A549 (cell line): Measurements from ENCODE around the gene GABRD. TPM values are rescaled to one million over a fixed set of nuclear protein-coding genes. Genes with fewer than 3 reads are reported as not detected.

ENCODE experiments used
- ATAC-seq, 2 experiments: fragments of 200-7000 bp in 1 of 2; fragments of >200 bp in 1 of 2; cut with Nextera tagmentation in 1 of 2; cut with Tn5 transposase in 1 of 2; 3 replicates each; pipeline versions ENCODE4 v1.8.0 to v1.9.1; 2018 to 2020; ENCODE audit warnings: mild to moderate bottlenecking in 1 of 2, moderate library complexity in 1 of 2
- CTCF ChIA-PET: fragments of 300-600 bp; sonication (Branson Sonifier 250); formaldehyde crosslinking; extraction: SDS; loops from one replicate; lab custom pipeline; 2021; ENCODE audit warnings: antibody characterized with exemption, inconsistent platforms; lab: Yijun Ruan, JAX
- POLR2A ChIA-PET: fragments of 350-600 bp; formaldehyde crosslinking; extraction: SDS; loops from one replicate; lab custom pipeline; 2021; ENCODE audit warnings: antibody characterized with exemption, inconsistent platforms; lab: Yijun Ruan, JAX
- DNase-seq, 2 experiments: peaks; one replicate each; pipeline versions ENCODE4 v3.0.0 to v3.0.0-alpha.2; 2011 to 2016; ENCODE audit warnings: low read depth in 1 of 2, low spot score in 1 of 2
- FAIRE-seq: peaks from 2 replicates; lab custom pipeline; 2011; peaks lifted over from hg19 to GRCh38; lab: Jason Lieb, UNC
- H3K27ac ChIP-seq, 2 experiments: fragments of >200 bp; sonication (Bioruptor Twin); formaldehyde crosslinking; 3 replicates each; pipeline ENCODE4 v1.5.1; 2016 to 2017
- H3K4me1 ChIP-seq: fragments of >200 bp; sonication (Bioruptor Twin); formaldehyde crosslinking; 3 replicates; pipeline ENCODE4 v1.6.1; 2016
- H3K4me2 ChIP-seq: fragments of >200 bp; sonication (Bioruptor Twin); formaldehyde crosslinking; 3 replicates; pipeline ENCODE4 v1.6.1; 2016
- H3K4me3 ChIP-seq: fragments of >200 bp; sonication (Bioruptor Twin); formaldehyde crosslinking; 3 replicates; pipeline ENCODE4 v1.5.1; 2016
- H3K9me3 ChIP-seq: fragments of >200 bp; sonication (Bioruptor Twin); formaldehyde crosslinking; 3 replicates; pipeline ENCODE4 v1.6.1; 2016
- CHD2 ChIP-seq: fragments of 150-350 bp; IDR thresholded peaks from 2 replicates; pipeline ENCODE4 v1.6.1; 2014; ENCODE audit warnings: low read length; ENCODE audit not compliant: partially characterized antibody
- EP300 ChIP-seq, 2 experiments: fragments of >200 bp; sonication (Bioruptor Twin); formaldehyde crosslinking; IDR thresholded peaks; 2 replicates in 1 of 2; 3 replicates in 1 of 2; pipeline ENCODE4 v1.6.1; 2016 to 2017
- ESRRA ChIP-seq: fragments of 150-350 bp; IDR thresholded peaks from 2 replicates; pipeline ENCODE4 v1.6.1; 2014; ENCODE audit warnings: mild to moderate bottlenecking, low read length, borderline replicate concordance
- FOSB ChIP-seq: fragments of 250-450 bp; sonication (Bioruptor Pico); IDR thresholded peaks from 2 replicates; pipeline ENCODE4 v1.5.0; 2020; ENCODE audit warnings: mild to moderate bottlenecking, moderate library complexity
- HEYL ChIP-seq: fragments of 250-450 bp; sonication (Bioruptor Pico); IDR thresholded peaks from 2 replicates; pipeline ENCODE4 v1.8.0; 2021; ENCODE audit warnings: mild to moderate bottlenecking, moderate library complexity
- HOXB5 ChIP-seq: fragments of 250-450 bp; sonication (Bioruptor Pico); IDR thresholded peaks from 2 replicates; pipeline ENCODE4 v1.5.0; 2020; ENCODE audit warnings: mild to moderate bottlenecking, moderate library complexity
- JUN ChIP-seq, 2 experiments: fragments of >200 bp; sonication (Bioruptor Twin); formaldehyde crosslinking; IDR thresholded peaks; 2 replicates in 1 of 2; 3 replicates in 1 of 2; pipeline ENCODE4 v1.6.1; 2016 to 2017
- KDM5A ChIP-seq: fragments of 200-600 bp; sonication (generic); IDR thresholded peaks from 2 replicates; pipeline ENCODE4 v1.6.1; 2016; ENCODE audit warnings: antibody characterized with exemption, mild to moderate bottlenecking
- MAZ ChIP-seq: fragments of 150-350 bp; IDR thresholded peaks from 2 replicates; pipeline ENCODE4 v1.6.1; 2014; ENCODE audit warnings: antibody characterized with exemption, low read depth, low read length, borderline replicate concordance
- PHF8 ChIP-seq: fragments of 200-600 bp; sonication (generic); IDR thresholded peaks from 2 replicates; pipeline ENCODE4 v1.6.1; 2016; ENCODE audit warnings: low read depth, mild to moderate bottlenecking, antibody characterized with exemption, moderate library complexity, borderline replicate concordance
- POLR2AphosphoS2 ChIP-seq: conservative IDR thresholded peaks from 2 replicates; pipeline ENCODE4 v1.6.1; 2012; ENCODE audit warnings: low read length, improper control_type of control experiment, inconsistent platforms
- RAD21 ChIP-seq, 2 experiments: fragments of >200 bp in 1 of 2; sonication (Bioruptor Twin) in 1 of 2; formaldehyde crosslinking in 1 of 2; IDR thresholded peaks in 1 of 2; conservative IDR thresholded peaks in 1 of 2; 2 replicates in 1 of 2; 3 replicates in 1 of 2; pipeline ENCODE4 v1.6.1; 2012 to 2018; ENCODE audit warnings: inconsistent platforms in 1 of 2
- RCOR1 ChIP-seq: fragments of 150-350 bp; IDR thresholded peaks from 2 replicates; pipeline ENCODE4 v1.6.1; 2014; ENCODE audit warnings: antibody characterized with exemption, low read length, low read depth
- RNF2 ChIP-seq: fragments of 200-600 bp; sonication (generic); IDR thresholded peaks from 2 replicates; pipeline ENCODE4 v1.6.1; 2016; ENCODE audit warnings: low read depth, mild to moderate bottlenecking, antibody characterized with exemption, moderate library complexity, borderline replicate concordance
- SREBF2 ChIP-seq: fragments of 450-650 bp; IDR thresholded peaks from 2 replicates; pipeline ENCODE4 v1.6.1; 2014; ENCODE audit warnings: mild to moderate bottlenecking, moderate library complexity
- TFCP2L1 ChIP-seq: fragments of 250-450 bp; sonication (Bioruptor Pico); IDR thresholded peaks from 2 replicates; pipeline ENCODE4 v1.5.0; 2021; ENCODE audit warnings: mild to moderate bottlenecking
- ZFP36 ChIP-seq: fragments of 450-650 bp; IDR thresholded peaks from 2 replicates; pipeline ENCODE4 v1.6.1; 2014; ENCODE audit warnings: borderline replicate concordance; ENCODE audit not compliant: partially characterized antibody
- ZNF302 ChIP-seq: fragments of 250-450 bp; sonication (Bioruptor Pico); IDR thresholded peaks from 2 replicates; pipeline ENCODE4 v1.9.0; 2021; ENCODE audit warnings: inconsistent platforms, mild to moderate bottlenecking, moderate library complexity
- WGBS: methylation state at CpG from one replicate; pipeline ENCODE4 v1.1.6; 2017; ENCODE audit errors: missing lambda C conversion rate; 5-methylcytosine and 5-hydroxymethylcytosine counted together
- polyA plus RNA-seq, 4 experiments: library from polyadenylated mRNA; depleted of rRNA in 3 of 4; stranded (reverse); fragments of >200 nt; fragmentation: RNase III in 1 of 4; extraction: RNeasy Plus Mini Kit Qiagen cat#74134 plus additional on column Dnase treatment in 1 of 4; gene quantifications; 2 replicates in 3 of 4; 3 replicates in 1 of 4; pipeline ENCODE4 v1.2.3, GENCODE V29; 2011 to 2017
- TF ChIP-seq, protein P1 (sequence below): fragments of 450-650 bp; IDR thresholded peaks from 2 replicates; pipeline ENCODE4 v1.6.1; 2014; ENCODE audit warnings: antibody characterized with exemption
- TF ChIP-seq, protein P2 (sequence below): fragments of 250-450 bp; sonication (Bioruptor Pico); IDR thresholded peaks from 2 replicates; pipeline ENCODE4 v1.5.0; 2021; ENCODE audit warnings: mild to moderate bottlenecking, moderate library complexity, borderline replicate concordance
- TF ChIP-seq, protein P3 (sequence below): fragments of >200 bp; sonication (Bioruptor Twin); formaldehyde crosslinking; IDR thresholded peaks from 2 replicates; pipeline ENCODE4 v1.6.1; 2016
- TF ChIP-seq, protein P4 (sequence below): fragments of >200 bp; sonication (Bioruptor Twin); formaldehyde crosslinking; IDR thresholded peaks from 3 replicates; pipeline ENCODE4 v1.6.1; 2016
- TF ChIP-seq, protein P5 (sequence below): IDR thresholded peaks from 2 replicates; pipeline ENCODE4 v1.6.1; 2012; ENCODE audit warnings: low read depth, borderline replicate concordance
- TF ChIP-seq, protein P6 (sequence below): IDR thresholded peaks from 2 replicates; pipeline ENCODE4 v1.6.1; 2012

The GABRD gene
- polyA plus RNA-seq, 2 of the 4 experiments (the other 2 are of a cell fraction), result 0.12 to 0.52 TPM

DNA sequence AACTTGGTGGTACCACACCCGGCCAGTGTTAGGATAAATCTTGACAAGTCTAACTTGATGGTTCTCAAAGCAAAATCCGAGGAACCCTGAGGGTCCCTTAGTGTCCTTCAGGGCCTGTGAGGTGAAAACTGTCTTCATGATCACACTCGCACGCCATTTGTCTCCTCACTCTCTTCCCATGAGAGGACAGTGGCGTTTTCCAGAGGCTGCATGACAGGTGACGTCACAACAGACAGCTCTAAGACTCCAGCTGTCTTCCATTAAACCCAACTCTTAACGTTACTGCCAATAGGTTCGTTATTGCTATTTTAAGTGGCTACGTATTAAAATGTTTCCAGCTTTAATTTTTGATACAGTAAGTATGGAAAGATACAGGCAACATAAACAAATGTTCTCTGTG lies 29.4 kb upstream of the GABRD start:
- DNase-seq (no peak), ATAC-seq (no peak), FAIRE-seq (no peak)
- Histone ChIP-seq H3K4me1 (no peaks in the 10 kb centered on the region), H3K27ac (no peak overlapping the region), H3K4me3 (no peak overlapping the region), H3K9me3 (no peaks in the 10 kb centered on the region), H3K4me2 (no peak overlapping the region)
- WGBS, result 65% methylated on average over 9 of the region's 9 CpGs
- ChIA-PET CTCF (no interaction called here), POLR2A (no interaction called here)
- TF ChIP-seq ZFP36 (no peak), HEYL (CRISPR knock-in tag) (no peak), FOSB (CRISPR knock-in tag) (no peak), HOXB5 (CRISPR knock-in tag) (no peak), RCOR1 (no peak), MAZ (no peak), RAD21 (conservative IDR thresholded peaks at IDR 0.05 in 1 of 2, IDR thresholded peaks at IDR 0.05 in 1 of 2) (no peak), POLR2AphosphoS2 (no peak), ZNF302 (no peak), RNF2 (no peak), TFCP2L1 (no peak), CHD2 (no peak), EP300 (IDR thresholded peaks at IDR 0.05) (no peak)
- TF ChIP-seq, protein P1, sequence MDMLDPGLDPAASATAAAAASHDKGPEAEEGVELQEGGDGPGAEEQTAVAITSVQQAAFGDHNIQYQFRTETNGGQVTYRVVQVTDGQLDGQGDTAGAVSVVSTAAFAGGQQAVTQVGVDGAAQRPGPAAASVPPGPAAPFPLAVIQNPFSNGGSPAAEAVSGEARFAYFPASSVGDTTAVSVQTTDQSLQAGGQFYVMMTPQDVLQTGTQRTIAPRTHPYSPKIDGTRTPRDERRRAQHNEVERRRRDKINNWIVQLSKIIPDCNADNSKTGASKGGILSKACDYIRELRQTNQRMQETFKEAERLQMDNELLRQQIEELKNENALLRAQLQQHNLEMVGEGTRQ, result no peak
- TF ChIP-seq, protein P2, sequence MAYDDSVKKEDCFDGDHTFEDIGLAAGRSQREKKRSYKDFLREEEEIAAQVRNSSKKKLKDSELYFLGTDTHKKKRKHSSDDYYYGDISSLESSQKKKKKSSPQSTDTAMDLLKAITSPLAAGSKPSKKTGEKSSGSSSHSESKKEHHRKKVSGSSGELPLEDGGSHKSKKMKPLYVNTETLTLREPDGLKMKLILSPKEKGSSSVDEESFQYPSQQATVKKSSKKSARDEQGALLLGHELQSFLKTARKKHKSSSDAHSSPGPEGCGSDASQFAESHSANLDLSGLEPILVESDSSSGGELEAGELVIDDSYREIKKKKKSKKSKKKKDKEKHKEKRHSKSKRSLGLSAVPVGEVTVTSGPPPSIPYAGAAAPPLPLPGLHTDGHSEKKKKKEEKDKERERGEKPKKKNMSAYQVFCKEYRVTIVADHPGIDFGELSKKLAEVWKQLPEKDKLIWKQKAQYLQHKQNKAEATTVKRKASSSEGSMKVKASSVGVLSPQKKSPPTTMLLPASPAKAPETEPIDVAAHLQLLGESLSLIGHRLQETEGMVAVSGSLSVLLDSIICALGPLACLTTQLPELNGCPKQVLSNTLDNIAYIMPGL (CRISPR knock-in tag), result no peak
- TF ChIP-seq, protein P3, sequence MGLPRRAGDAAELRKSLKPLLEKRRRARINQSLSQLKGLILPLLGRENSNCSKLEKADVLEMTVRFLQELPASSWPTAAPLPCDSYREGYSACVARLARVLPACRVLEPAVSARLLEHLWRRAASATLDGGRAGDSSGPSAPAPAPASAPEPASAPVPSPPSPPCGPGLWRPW, result no peak
- TF ChIP-seq, protein P4, sequence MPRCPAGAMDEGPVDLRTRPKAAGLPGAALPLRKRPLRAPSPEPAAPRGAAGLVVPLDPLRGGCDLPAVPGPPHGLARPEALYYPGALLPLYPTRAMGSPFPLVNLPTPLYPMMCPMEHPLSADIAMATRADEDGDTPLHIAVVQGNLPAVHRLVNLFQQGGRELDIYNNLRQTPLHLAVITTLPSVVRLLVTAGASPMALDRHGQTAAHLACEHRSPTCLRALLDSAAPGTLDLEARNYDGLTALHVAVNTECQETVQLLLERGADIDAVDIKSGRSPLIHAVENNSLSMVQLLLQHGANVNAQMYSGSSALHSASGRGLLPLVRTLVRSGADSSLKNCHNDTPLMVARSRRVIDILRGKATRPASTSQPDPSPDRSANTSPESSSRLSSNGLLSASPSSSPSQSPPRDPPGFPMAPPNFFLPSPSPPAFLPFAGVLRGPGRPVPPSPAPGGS, result no peak

DNA sequence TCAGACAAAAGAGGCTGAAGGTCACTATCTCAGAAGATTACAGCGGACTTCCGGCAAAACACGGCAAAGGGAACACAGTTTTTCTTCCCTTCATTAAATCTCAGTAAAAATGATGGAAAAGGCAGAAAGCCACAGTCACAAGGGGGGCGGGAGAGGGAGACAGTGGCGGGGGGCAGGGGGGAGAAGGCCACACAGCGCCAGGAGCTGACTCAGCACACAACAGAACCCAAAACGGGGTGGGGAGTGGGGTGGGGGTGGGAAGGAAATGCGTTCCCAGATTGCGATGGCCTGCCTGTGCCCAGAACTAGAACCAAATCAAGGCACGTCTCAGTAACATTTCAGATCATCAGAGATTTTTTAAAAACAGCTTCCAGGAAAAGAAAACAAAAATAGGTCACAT lies 28.9 kb upstream of the GABRD start:
- ATAC-seq (no peak), FAIRE-seq (no peak), DNase-seq (no peak)
- Histone ChIP-seq H3K9me3 (no peaks in the 10 kb centered on the region), H3K4me3 (no peak overlapping the region), H3K27ac (no peak overlapping the region), H3K4me1 (no peaks in the 10 kb centered on the region), H3K4me2 (no peak overlapping the region)
- TF ChIP-seq SREBF2 (no peak), RAD21 (conservative IDR thresholded peaks at IDR 0.05 in 1 of 2, IDR thresholded peaks at IDR 0.05 in 1 of 2) (no peak), ESRRA (no peak), PHF8 (no peak), KDM5A (no peak), JUN (IDR thresholded peaks at IDR 0.05) (no peak)
- TF ChIP-seq, protein P5, sequence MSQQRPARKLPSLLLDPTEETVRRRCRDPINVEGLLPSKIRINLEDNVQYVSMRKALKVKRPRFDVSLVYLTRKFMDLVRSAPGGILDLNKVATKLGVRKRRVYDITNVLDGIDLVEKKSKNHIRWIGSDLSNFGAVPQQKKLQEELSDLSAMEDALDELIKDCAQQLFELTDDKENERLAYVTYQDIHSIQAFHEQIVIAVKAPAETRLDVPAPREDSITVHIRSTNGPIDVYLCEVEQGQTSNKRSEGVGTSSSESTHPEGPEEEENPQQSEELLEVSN, result no peak
- TF ChIP-seq, protein P6, sequence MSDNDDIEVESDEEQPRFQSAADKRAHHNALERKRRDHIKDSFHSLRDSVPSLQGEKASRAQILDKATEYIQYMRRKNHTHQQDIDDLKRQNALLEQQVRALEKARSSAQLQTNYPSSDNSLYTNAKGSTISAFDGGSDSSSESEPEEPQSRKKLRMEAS, result no peak
- 94% methylated on average over 6 of the region's 10 CpGs for WGBS
- ChIA-PET CTCF (interaction anchor here (0.7 to 1.6 kb wide), 2 partner anchors 12 to 30 kb away, joined by 3 to 7 read pairs; no protein-coding TSS in a partner anchor), POLR2A (no interaction called here)
